Loucy (cell line): ENCODE results near the gene NKPD1.

Experiments
- CTCF ChIP-seq: fragments of 200-600 bp; sonication (generic); conservative IDR thresholded peaks from 2 replicates; pipeline ENCODE4 v1.5.1; 2014; ENCODE audit warnings: mild to moderate bottlenecking, antibody characterized with exemption, low read length
- EZH2phosphoT487 ChIP-seq: fragments of 200-600 bp; IDR thresholded peaks from 2 replicates; pipeline ENCODE4 v1.6.1; 2018; ENCODE audit warnings: antibody characterized with exemption, mild to moderate bottlenecking, moderate library complexity, borderline replicate concordance

- TF ChIP-seq CTCF (no peak), EZH2phosphoT487 (no peak)
Observed at GRCh38 chr19:45147835-45148676, 12.7 kb downstream of the NKPD1 start.
